H1 (cell line): Measurements from ENCODE around the gene KLHL7. TPM values are rescaled to one million over a fixed set of nuclear protein-coding genes. Genes with fewer than 3 reads are reported as not detected.

Experiments
- CTCF ChIA-PET: fragments of 300-600 bp; sonication (Branson Sonifier 250); formaldehyde crosslinking; loops from one replicate; lab custom pipeline; 2021; ENCODE audit not compliant: partially characterized antibody; lab: Charles Lee
- POLR2A ChIA-PET: fragments of 300-600 bp; sonication (Branson Sonifier 250); formaldehyde crosslinking; loops from one replicate; lab custom pipeline; 2021; ENCODE audit warnings: inconsistent platforms; ENCODE audit not compliant: partially characterized antibody; lab: Charles Lee
- DNase-seq, 2 experiments: peaks; one replicate each; pipeline versions ENCODE4 v3.0.0 to v3.0.0-alpha.2; 2010 to 2022; ENCODE audit warnings: low spot score in 2 of 2, low read depth in 1 of 2, mixed read lengths in 1 of 2
- FAIRE-seq: peaks from 2 replicates; lab custom pipeline; 2011; peaks lifted over from hg19 to GRCh38; lab: Jason Lieb, UNC
- H2AFZ ChIP-seq: 2 replicates; pipeline ENCODE4 v1.8.1; 2012; ENCODE audit warnings: low read length, inconsistent platforms
- H2AK5ac ChIP-seq: 2 replicates; pipeline ENCODE4 v1.6.1; 2013; ENCODE audit warnings: low read depth, low read length
- H2BK120ac ChIP-seq: replicated peaks from 2 replicates; pipeline ENCODE3; 2013; ENCODE audit warnings: low read depth, low read length, inconsistent platforms
- H2BK12ac ChIP-seq: 2 replicates; pipeline ENCODE4 v1.6.1; 2013; ENCODE audit warnings: low read depth, low read length
- H2BK15ac ChIP-seq: 2 replicates; pipeline ENCODE4 v1.6.1; 2013; ENCODE audit warnings: low read length
- H2BK20ac ChIP-seq: 2 replicates; pipeline ENCODE4 v1.6.1; 2013; ENCODE audit warnings: low read length
- H2BK5ac ChIP-seq: 2 replicates; pipeline ENCODE4 v1.6.1; 2013; ENCODE audit warnings: low read depth, low read length
- H3K14ac ChIP-seq: 2 replicates; pipeline ENCODE4 v1.6.1; 2013; ENCODE audit warnings: inconsistent platforms; ENCODE audit not compliant: insufficient read length
- H3K18ac ChIP-seq: 2 replicates; pipeline ENCODE4 v1.6.1; 2013; ENCODE audit warnings: low read length; ENCODE audit errors: extremely low read depth
- H3K23ac ChIP-seq: 2 replicates; pipeline ENCODE4 v1.6.1; 2013; ENCODE audit warnings: inconsistent platforms; ENCODE audit not compliant: insufficient read length
- H3K23me2 ChIP-seq: 2 replicates; pipeline ENCODE4 v1.6.1; 2013; ENCODE audit warnings: low read depth, low read length
- H3K27ac ChIP-seq: 2 replicates; pipeline ENCODE4 v1.6.1; 2011; ENCODE audit warnings: low read depth, low read length, inconsistent platforms
- H3K27me3 ChIP-seq, 4 experiments: replicated peaks in 1 of 4; 1 replicate in 1 of 4; 2 replicates in 3 of 4; pipeline versions ENCODE4 v1.6.1 to v1.8.1; 2011 to 2013; ENCODE audit warnings: low read length in 3 of 4, mild to moderate bottlenecking in 3 of 4, inconsistent platforms in 2 of 4, mixed read lengths in 2 of 4, moderate library complexity in 1 of 4; ENCODE audit not compliant: control insufficient read depth in 3 of 4, insufficient read depth in 3 of 4; ENCODE audit errors: extremely low read depth in 1 of 4
- H3K36me3 ChIP-seq, 4 experiments: 2 replicates each; pipeline versions ENCODE4 v1.6.1 to v1.8.1; 2011 to 2013; ENCODE audit warnings: mild to moderate bottlenecking in 4 of 4, low read length in 3 of 4, moderate library complexity in 2 of 4, control low read depth in 1 of 4, inconsistent platforms in 1 of 4; ENCODE audit not compliant: insufficient read depth in 4 of 4, control insufficient read depth in 2 of 4
- H3K4ac ChIP-seq: replicated peaks from 2 replicates; pipeline ENCODE3; 2013; ENCODE audit warnings: low read length, low read depth, mixed read lengths, inconsistent platforms; ENCODE audit not compliant: insufficient read length
- H3K4me1 ChIP-seq, 4 experiments: replicated peaks in 1 of 4; 1 replicate in 1 of 4; 2 replicates in 3 of 4; pipeline versions ENCODE4 v1.6.1 to v1.8.1; 2011 to 2013; ENCODE audit warnings: low read length in 3 of 4, inconsistent platforms in 2 of 4, mixed read lengths in 1 of 4; ENCODE audit not compliant: insufficient read depth in 4 of 4, control insufficient read depth in 3 of 4
- H3K4me2 ChIP-seq, 2 experiments: 2 replicates each; pipeline versions ENCODE4 v1.6.1 to v1.8.1; 2011 to 2013; ENCODE audit warnings: low read depth in 2 of 2, low read length in 2 of 2, control low read depth in 1 of 2, inconsistent platforms in 1 of 2, mild to moderate bottlenecking in 1 of 2; ENCODE audit not compliant: insufficient read depth in 1 of 2
- H3K4me3 ChIP-seq, 4 experiments: fragments of 200-600, 300-600 bp in 1 of 4; sonication (generic), shearing (Covaris generic), sonication (Bioruptor Twin) in 1 of 4; 2 replicates each; pipeline versions ENCODE4 v1.5.1 to v1.8.1; 2011 to 2016; ENCODE audit warnings: low read length in 4 of 4, low read depth in 3 of 4, control low read depth in 2 of 4, inconsistent platforms in 2 of 4, mild to moderate bottlenecking in 2 of 4, mixed read lengths in 1 of 4, moderate library complexity in 1 of 4; ENCODE audit not compliant: insufficient read depth in 2 of 4; ENCODE audit errors: extremely low read depth in 1 of 4
- H3K56ac ChIP-seq: replicated peaks from 2 replicates; pipeline ENCODE3; 2013; ENCODE audit warnings: low read depth, mild to moderate bottlenecking, mixed read lengths, low read length, inconsistent platforms; ENCODE audit not compliant: insufficient read length
- H3K79me1 ChIP-seq: 2 replicates; pipeline ENCODE4 v1.6.1; 2013; ENCODE audit warnings: low read depth, low read length, control low read depth
- H3K79me2 ChIP-seq, 2 experiments: 2 replicates each; pipeline versions ENCODE4 v1.6.1 to v1.8.1; 2012 to 2013; ENCODE audit warnings: low read length in 2 of 2, mild to moderate bottlenecking in 2 of 2, inconsistent platforms in 1 of 2; ENCODE audit not compliant: insufficient read depth in 2 of 2, control insufficient read depth in 1 of 2
- H3K9ac ChIP-seq, 4 experiments: replicated peaks in 1 of 4; 1 replicate in 1 of 4; 2 replicates in 3 of 4; pipeline versions ENCODE4 v1.6.1 to v1.8.1; 2011 to 2013; ENCODE audit warnings: low read depth in 3 of 4, low read length in 3 of 4, control low read depth in 2 of 4, mild to moderate bottlenecking in 2 of 4, moderate library complexity in 2 of 4, inconsistent platforms in 1 of 4; ENCODE audit errors: extremely low read depth in 1 of 4
- H3K9me3 ChIP-seq, 2 experiments: 2 replicates each; pipeline versions ENCODE4 v1.6.1 to v1.8.1; 2012 to 2013; ENCODE audit warnings: mild to moderate bottlenecking in 2 of 2, moderate library complexity in 2 of 2, control low read depth in 1 of 2, inconsistent platforms in 1 of 2, low read depth in 1 of 2, low read length in 1 of 2, mixed read lengths in 1 of 2; ENCODE audit not compliant: insufficient read depth in 2 of 2
- H4K20me1 ChIP-seq, 2 experiments: replicated peaks in 1 of 2; 2 replicates each; pipeline versions ENCODE3 to v1.8.1; 2011 to 2013; ENCODE audit warnings: inconsistent platforms in 2 of 2, low read length in 2 of 2, mild to moderate bottlenecking in 1 of 2; ENCODE audit not compliant: insufficient read depth in 2 of 2, control insufficient read depth in 1 of 2
- H4K5ac ChIP-seq: 2 replicates; pipeline ENCODE4 v1.6.1; 2013; ENCODE audit warnings: low read length, low read depth, mixed read lengths, inconsistent platforms; ENCODE audit not compliant: insufficient read length
- H4K8ac ChIP-seq: 2 replicates; pipeline ENCODE4 v1.8.0; 2013; ENCODE audit warnings: mild to moderate bottlenecking, moderate library complexity, low read length, inconsistent platforms; ENCODE audit not compliant: insufficient read depth; ENCODE audit errors: extremely low read depth
- H4K91ac ChIP-seq: replicated peaks from 2 replicates; pipeline ENCODE3; 2013; ENCODE audit warnings: low read length, mixed read lengths, inconsistent platforms; ENCODE audit not compliant: insufficient read length
- CEBPB ChIP-seq: IDR thresholded peaks from 2 replicates; pipeline ENCODE4 v1.6.1; 2012; ENCODE audit warnings: low read depth, low read length
- CHD2 ChIP-seq: IDR thresholded peaks from 2 replicates; pipeline ENCODE4 v1.6.1; 2012; ENCODE audit warnings: low read length, improper control_type of control experiment
- CREB1 ChIP-seq: IDR thresholded peaks from 2 replicates; pipeline ENCODE4 v1.6.1; 2012; ENCODE audit warnings: inconsistent platforms
- E2F6 ChIP-seq: IDR thresholded peaks from 2 replicates; pipeline ENCODE4 v1.6.1; 2012; ENCODE audit warnings: inconsistent platforms
- GABPA ChIP-seq: IDR thresholded peaks from 2 replicates; pipeline ENCODE4 v1.6.1; 2011; ENCODE audit warnings: mild to moderate bottlenecking, low read length, moderate library complexity, borderline replicate concordance; ENCODE audit not compliant: insufficient read depth
- HDAC2 ChIP-seq, 2 experiments: fragments of 300-600 bp in 1 of 2; sonication (generic) in 1 of 2; IDR thresholded peaks; 2 replicates each; pipeline ENCODE4 v1.6.1; 2011 to 2012; ENCODE audit warnings: low read depth in 2 of 2, low read length in 2 of 2, mild to moderate bottlenecking in 2 of 2, moderate library complexity in 2 of 2, borderline replicate concordance in 1 of 2, inconsistent platforms in 1 of 2
- KDM4A ChIP-seq: IDR thresholded peaks from one replicate; pipeline ENCODE4 v1.7.1; 2012; ENCODE audit warnings: low read depth, mild to moderate bottlenecking, moderate library complexity, low read length, inconsistent platforms; ENCODE audit not compliant: severe bottlenecking
- MAFK ChIP-seq: IDR thresholded peaks from 2 replicates; pipeline ENCODE4 v1.6.1; 2012; ENCODE audit warnings: low read depth, mild to moderate bottlenecking, improper control_type of control experiment, low read length
- NRF1 ChIP-seq: IDR thresholded peaks from 2 replicates; pipeline ENCODE4 v1.6.1; 2011; ENCODE audit warnings: mild to moderate bottlenecking, low read depth, low read length, improper control_type of control experiment
- SAP30 ChIP-seq: fragments of 300-600 bp; sonication (generic); IDR thresholded peaks from 2 replicates; pipeline ENCODE4 v1.7.1; 2012; ENCODE audit warnings: low read length, moderate library complexity, mild to moderate bottlenecking, inconsistent platforms; ENCODE audit not compliant: insufficient read depth, insufficient replicate concordance
- SP1 ChIP-seq: IDR thresholded peaks from 2 replicates; pipeline ENCODE4 v1.6.1; 2011; ENCODE audit warnings: low read depth, low read length
- TAF1 ChIP-seq: IDR thresholded peaks from 2 replicates; pipeline ENCODE4 v1.6.1; 2011; ENCODE audit warnings: mild to moderate bottlenecking, low read depth, low read length
- WGBS, 2 experiments: shearing (Covaris generic) in 1 of 2; methylation state at CpG; one replicate each; pipeline versions ENCODE4 v1.1.6 to v1.1.7; 2013 to 2015; ENCODE audit warnings: low lambda C conversion rate in 2 of 2, mixed read lengths in 2 of 2, inconsistent platforms in 1 of 2, low coverage in 1 of 2, missing lambda C conversion rate in 1 of 2; ENCODE audit not compliant: insufficient replicate concordance in 2 of 2, insufficient coverage in 1 of 2, insufficient read length in 1 of 2; ENCODE audit errors: extremely low coverage in 1 of 2, missing lambda C conversion rate in 1 of 2; 5-methylcytosine and 5-hydroxymethylcytosine counted together
- polyA plus RNA-seq, 7 experiments: library from polyadenylated mRNA; depleted of rRNA in 3 of 7; stranded (reverse) in 5 of 7; unstranded in 2 of 7; fragments of >200 nt in 5 of 7; fragments of 200-250 nt in 2 of 7; gene quantifications; 1 replicate in 5 of 7; 2 replicates in 1 of 7; 4 replicates in 1 of 7; pipeline versions ENCODE4 v1.2.1 to v1.2.3, GENCODE V29; 2011 to 2013; ENCODE audit warnings: missing spikeins in 2 of 7, mixed read lengths in 2 of 7
- total RNA-seq: library from RNA; stranded (reverse); fragmentation: NEBNext Ultra II Directional; extraction: Animal tissue kit (Norgen Biotek cat#: 25700); gene quantifications from 2 replicates; pipeline ENCODE4 v1.2.1, GENCODE V29; 2021

KLHL7 gene
- total and polyA plus RNA-seq, 2 of the 8 experiments (the other 6 are each of a cell fraction or from before 2014, with no cell fraction given), result 65.3 to 115 TPM

- no peak overlapping the region for H2AFZ ChIP-seq
- no peaks in the 10 kb centered on the region for H3K4me1 ChIP-seq
- H3K4me2 ChIP-seq, result no peak overlapping the region
- H3K4ac ChIP-seq, result no peak overlapping the region
- no peaks in the 10 kb centered on the region for H3K9me3 ChIP-seq
- no peak overlapping the region for H3K18ac ChIP-seq
- H3K23ac ChIP-seq, result no peak overlapping the region
- no peak overlapping the region for H2BK12ac ChIP-seq
- no peak for FAIRE-seq
- H3K56ac ChIP-seq, result no peak overlapping the region
- H3K27me3 ChIP-seq, result no peaks in the 10 kb centered on the region
- H4K91ac ChIP-seq, result no peak overlapping the region
- no peaks in the 10 kb centered on the region for H3K79me1 ChIP-seq
- CTCF ChIA-PET, result interaction anchor here (0.7 to 1.5 kb wide), 3 partner anchors 14 to 68 kb away, joined by 3 to 4 read pairs (median 3); no protein-coding TSS in a partner anchor
- peaks cover 0 to 20% (median 7%) of the 10 kb centered on the region in 4 experiments; a peak in 4 of 8 replicates for H3K36me3 ChIP-seq
- no peaks in the 10 kb centered on the region for H4K20me1 ChIP-seq
- H2BK20ac ChIP-seq, result no peak overlapping the region
- no peak overlapping the region for H2BK5ac ChIP-seq
- H2BK120ac ChIP-seq, result no peak overlapping the region
- H4K5ac ChIP-seq, result no peak overlapping the region
- no peak overlapping the region for H2BK15ac ChIP-seq
- H4K8ac ChIP-seq, result no peak overlapping the region
- no peak overlapping the region for H3K27ac ChIP-seq
- H3K14ac ChIP-seq, result no peak overlapping the region
- DNase-seq, result no peak
- H2AK5ac ChIP-seq, result no peak overlapping the region
- no peak overlapping the region for H3K4me3 ChIP-seq
- H3K23me2 ChIP-seq, result no peaks in the 10 kb centered on the region
- no peaks in the 10 kb centered on the region for H3K79me2 ChIP-seq
- POLR2A ChIA-PET, result interaction anchor here (0.9 to 1.1 kb wide), 3 partner anchors 14 to 336 kb away, joined by 3 read pairs; partner anchors contain the start of gene TOMM7
- 91% methylated on average over 2 of the region's 2 CpGs; no CpG with 5 or more reads in 1 of the 2 experiments for WGBS, 2 experiments
- no peak overlapping the region for H3K9ac ChIP-seq
- TF ChIP-seq MAFK (no peak), GABPA (no peak), SAP30 (no peak), TAF1 (no peak), E2F6 (no peak), CHD2 (no peak), CREB1 (no peak), CEBPB (no peak), KDM4A (no peak), NRF1 (no peak), SP1 (no peak), HDAC2 (IDR thresholded peaks at IDR 0.05; ENCODE audit: borderline replicate concordance in 1 of 2, low read depth in 2 of 2, low read length in 2 of 2) (no peak)
Observed at GRCh38 chr7:23158546-23158945, 53.0 kb downstream of the KLHL7 start.
